Heart left ventricle (tissue), 13 donors: ENCODE data around the gene ATG14.

ENCODE experiments used
- POLR2A ChIP-seq, 2 donors: fragments of 450-650 bp; IDR thresholded peaks; one replicate each; pipeline ENCODE4 v1.6.1; 2017; ENCODE audit warnings: antibody characterized with exemption in 2 of 2, mild to moderate bottlenecking in 2 of 2, moderate library complexity in 2 of 2
- TF ChIP-seq, protein P1 (sequence below), 12 donors: fragments of 200-600 bp; sonication (generic) in 4 of 12; IDR thresholded peaks; one replicate each; pipeline versions ENCODE4 v1.5.0 to v1.8.0; 2018 to 2022; ENCODE audit warnings: antibody characterized with exemption in 12 of 12, mild to moderate bottlenecking in 5 of 12
- donor health status: ischemic (EF 13 %, LVEDD 7.1; RV severe dilation, severe dysfunction).
- donor health status: DM: no; HTN: yes; CAD: no.
- donor health status: DM: no; HTN: no; CAD: no.
- donor health status: ischemic (EF 25% LVEDD 6.9; RV normal size, moderate dysfunction).
- donor health status: ischemic (EF 25% LVEDD 5.7; RV mildly dilated, moderate dysfunction).
- donor health status: ischemic (EF 35%, LVEDD 5.7; RV mildly dilated, moderate dysfunction).
- donor health status: nonischemic (EF 11% LVEDD 7.7; RV severe dilation, severe dysfunction).
- donor health status: DM: yes; HTN: yes; CAD: no.
- donor health status: PGD.
- donor health status: ischemic (EF 29% LVEDD 5.4; RV normal size, mild dysfunction).
- donor health status: nonischemic (EF 23%, LVEDD 6.1; RV moderate dilation, normal function).

GRCh38 chr14:55433880-55434804 is 22.5 kb upstream of the ATG14 start:
- TF ChIP-seq, protein P1, sequence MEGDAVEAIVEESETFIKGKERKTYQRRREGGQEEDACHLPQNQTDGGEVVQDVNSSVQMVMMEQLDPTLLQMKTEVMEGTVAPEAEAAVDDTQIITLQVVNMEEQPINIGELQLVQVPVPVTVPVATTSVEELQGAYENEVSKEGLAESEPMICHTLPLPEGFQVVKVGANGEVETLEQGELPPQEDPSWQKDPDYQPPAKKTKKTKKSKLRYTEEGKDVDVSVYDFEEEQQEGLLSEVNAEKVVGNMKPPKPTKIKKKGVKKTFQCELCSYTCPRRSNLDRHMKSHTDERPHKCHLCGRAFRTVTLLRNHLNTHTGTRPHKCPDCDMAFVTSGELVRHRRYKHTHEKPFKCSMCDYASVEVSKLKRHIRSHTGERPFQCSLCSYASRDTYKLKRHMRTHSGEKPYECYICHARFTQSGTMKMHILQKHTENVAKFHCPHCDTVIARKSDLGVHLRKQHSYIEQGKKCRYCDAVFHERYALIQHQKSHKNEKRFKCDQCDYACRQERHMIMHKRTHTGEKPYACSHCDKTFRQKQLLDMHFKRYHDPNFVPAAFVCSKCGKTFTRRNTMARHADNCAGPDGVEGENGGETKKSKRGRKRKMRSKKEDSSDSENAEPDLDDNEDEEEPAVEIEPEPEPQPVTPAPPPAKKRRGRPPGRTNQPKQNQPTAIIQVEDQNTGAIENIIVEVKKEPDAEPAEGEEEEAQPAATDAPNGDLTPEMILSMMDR (IDR thresholded peaks at IDR 0.05): no peak
- TF ChIP-seq POLR2A (IDR thresholded peaks at IDR 0.05): no peak
